Measurements from ENCODE around the gene TNFRSF13B.

DNA sequence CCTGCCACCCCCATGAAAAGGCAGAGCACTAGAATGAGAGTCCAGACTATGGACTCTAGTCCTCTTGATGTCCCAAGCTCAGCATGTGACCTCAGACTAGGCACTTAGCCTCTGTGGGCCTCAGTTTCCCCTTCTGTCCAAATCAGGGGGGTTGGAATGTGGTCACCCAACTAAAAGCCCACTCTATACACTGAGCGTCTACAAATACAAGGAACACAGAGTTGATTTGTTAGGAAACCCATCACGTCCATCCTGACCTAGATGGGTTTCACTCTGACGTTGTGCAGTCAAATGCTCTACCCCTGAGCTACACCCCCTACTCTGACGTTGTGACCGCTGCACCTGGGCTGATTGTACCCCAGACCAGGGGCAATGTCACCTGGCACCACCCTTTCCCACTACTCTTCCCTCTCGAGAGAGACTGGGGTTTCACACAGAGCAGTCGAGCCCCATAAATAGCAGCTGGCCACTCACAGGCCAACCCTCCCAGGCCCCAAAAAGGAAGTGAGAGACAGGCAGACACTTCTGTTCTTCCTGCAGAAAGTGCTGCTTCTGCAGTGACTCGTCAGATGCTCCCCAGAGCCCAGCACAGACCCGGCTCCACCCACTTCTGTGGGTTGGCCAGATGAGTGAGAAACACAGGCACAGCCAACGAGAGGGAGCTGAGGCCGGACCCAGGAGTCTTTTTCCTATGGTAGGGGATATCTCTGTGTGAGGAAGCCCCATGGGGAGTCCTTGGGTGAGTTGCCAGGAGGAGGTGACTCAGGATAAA, 16.1 kb upstream of the TNFRSF13B start:
- TF ChIP-seq, protein P1, sequence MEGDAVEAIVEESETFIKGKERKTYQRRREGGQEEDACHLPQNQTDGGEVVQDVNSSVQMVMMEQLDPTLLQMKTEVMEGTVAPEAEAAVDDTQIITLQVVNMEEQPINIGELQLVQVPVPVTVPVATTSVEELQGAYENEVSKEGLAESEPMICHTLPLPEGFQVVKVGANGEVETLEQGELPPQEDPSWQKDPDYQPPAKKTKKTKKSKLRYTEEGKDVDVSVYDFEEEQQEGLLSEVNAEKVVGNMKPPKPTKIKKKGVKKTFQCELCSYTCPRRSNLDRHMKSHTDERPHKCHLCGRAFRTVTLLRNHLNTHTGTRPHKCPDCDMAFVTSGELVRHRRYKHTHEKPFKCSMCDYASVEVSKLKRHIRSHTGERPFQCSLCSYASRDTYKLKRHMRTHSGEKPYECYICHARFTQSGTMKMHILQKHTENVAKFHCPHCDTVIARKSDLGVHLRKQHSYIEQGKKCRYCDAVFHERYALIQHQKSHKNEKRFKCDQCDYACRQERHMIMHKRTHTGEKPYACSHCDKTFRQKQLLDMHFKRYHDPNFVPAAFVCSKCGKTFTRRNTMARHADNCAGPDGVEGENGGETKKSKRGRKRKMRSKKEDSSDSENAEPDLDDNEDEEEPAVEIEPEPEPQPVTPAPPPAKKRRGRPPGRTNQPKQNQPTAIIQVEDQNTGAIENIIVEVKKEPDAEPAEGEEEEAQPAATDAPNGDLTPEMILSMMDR (IDR thresholded peaks at IDR 0.05) = no peak
- TF ChIP-seq POLR2A (IDR thresholded peaks at IDR 0.05) = peak in 1 of 2 donors; percentile 22
